ENCODE data around the gene RBBP7. TPM values are rescaled to one million over a fixed set of nuclear protein-coding genes. Genes with fewer than 3 reads are reported as not detected.

RBBP7 gene
- total and polyA plus RNA-seq, 2 of the 13 experiments (the other 11 are each of a cell fraction or from before 2014, with no cell fraction given): 89.5 to 145 TPM

GRCh38 chrX:16876696-16877095 lies 6.5 kb upstream of the RBBP7 start:
- Histone ChIP-seq H3K9ac (ENCODE audit: insufficient read depth, low read depth, low read length) (no peak overlapping the region), H3K9me3 (ENCODE audit: low read length) (no peaks in the 10 kb centered on the region), H4K20me1 (ENCODE audit: insufficient read depth, low read length) (no peaks in the 10 kb centered on the region), H2AFZ (ENCODE audit: low read length) (no peak overlapping the region), H3K36me3 (replicated peaks in 1 of 2; ENCODE audit: control insufficient read depth in 1 of 2, insufficient read depth in 2 of 2, low read length in 2 of 2) (no peaks in the 10 kb centered on the region), H3K27ac (ENCODE audit: extremely low read length, insufficient read depth, low read length) (no peak overlapping the region), H3K4me1 (ENCODE audit: insufficient read depth, low read length) (peaks cover 5% of the 10 kb centered on the region; the same call in 1 of the 2 replicates), H3K4me3 (replicated peaks in 1 of 3; ENCODE audit: insufficient read depth in 1 of 3, low read depth in 2 of 3, low read length in 3 of 3) (no peak overlapping the region), H3K79me2 (ENCODE audit: insufficient read depth, low read length) (no peaks in the 10 kb centered on the region), H3K4me2 (ENCODE audit: low read depth, low read length) (no peak overlapping the region), H3K27me3 (ENCODE audit: control insufficient read depth in 1 of 2, insufficient read depth in 2 of 2, low read length in 2 of 2) (no peaks in the 10 kb centered on the region)
- FAIRE-seq (no peak), ATAC-seq (no peak), DNase-seq (ENCODE audit: low spot score) (no peak)
- POLR2A ChIA-PET: no interaction called here
- BruUV-seq (replicated peaks): no TSS peak
- WGBS (ENCODE audit: low lambda C conversion rate): 0% methylated on average over 1 of the region's 1 CpG
- intact Hi-C loops (cut with micrococcal nuclease; ENCODE audit: unreplicated experiment): no loop called here
- CTCF ChIA-PET (ENCODE audit: low intra/inter-chr PET ratio, low total read pairs): no interaction called here
- in situ Hi-C loops (cut with HindIII; ENCODE audit: extremely low pct_ligation_motif_present, low pct_unique_long_range_greater_than_20kb): no loop called here
- no peak for TF ChIP-seq ZNF550 (CRISPR knock-in tag; IDR thresholded peaks at IDR 0.05; ENCODE audit: borderline replicate concordance)

GRCh38 chrX:16874458-16875095 lies 4.4 kb upstream of the RBBP7 start:
- H3K27me3 ChIP-seq (ENCODE audit: control insufficient read depth in 1 of 2, insufficient read depth in 2 of 2, low read length in 2 of 2): no peaks in the 10 kb centered on the region; a peak in 1 of 5 replicates
- intact Hi-C loops (cut with micrococcal nuclease; ENCODE audit: unreplicated experiment) (loop anchor here (5.0 kb wide), 1 partner anchor 47 kb away; no protein-coding TSS in a partner anchor), in situ Hi-C loops (cut with HindIII; ENCODE audit: extremely low pct_ligation_motif_present, low pct_unique_long_range_greater_than_20kb) (no loop called here)
- 42% methylated on average over 5 of the region's 5 CpGs for WGBS (ENCODE audit: low lambda C conversion rate)
- no peak for FAIRE-seq
- CTCF ChIA-PET (ENCODE audit: low intra/inter-chr PET ratio, low total read pairs): no interaction called here
- H3K36me3 ChIP-seq (replicated peaks in 1 of 2; ENCODE audit: control insufficient read depth in 1 of 2, insufficient read depth in 2 of 2, low read length in 2 of 2): no peaks in the 10 kb centered on the region
- no peaks in the 10 kb centered on the region for H4K20me1 ChIP-seq (ENCODE audit: insufficient read depth, low read length)
- BruUV-seq (replicated peaks): no TSS peak
- no peak overlapping the region for H3K9ac ChIP-seq (ENCODE audit: insufficient read depth, low read depth, low read length)
- no peak overlapping the region for H3K27ac ChIP-seq (ENCODE audit: extremely low read length, insufficient read depth, low read length)
- no peak for DNase-seq (ENCODE audit: low spot score)
- H2AFZ ChIP-seq (ENCODE audit: low read length): no peak overlapping the region
- H3K9me3 ChIP-seq (ENCODE audit: low read length): no peaks in the 10 kb centered on the region
- H3K79me2 ChIP-seq (ENCODE audit: insufficient read depth, low read length): no peaks in the 10 kb centered on the region
- no peak overlapping the region for H3K4me3 ChIP-seq (replicated peaks in 1 of 3; ENCODE audit: insufficient read depth in 1 of 3, low read depth in 2 of 3, low read length in 3 of 3)
- POLR2A ChIA-PET: no interaction called here
- TF ChIP-seq MIXL1 (CRISPR knock-in tag; IDR thresholded peaks at IDR 0.05): no peak
- TF ChIP-seq MYC (CRISPR knock-in tag; IDR thresholded peaks at IDR 0.05; ENCODE audit: borderline replicate concordance): no peak
- TF ChIP-seq ZNF331 (CRISPR knock-in tag; IDR thresholded peaks at IDR 0.05): no peak
- TF ChIP-seq ZFAT (CRISPR knock-in tag; conservative IDR thresholded peaks at IDR 0.05): no peak
- TF ChIP-seq, protein P1, sequence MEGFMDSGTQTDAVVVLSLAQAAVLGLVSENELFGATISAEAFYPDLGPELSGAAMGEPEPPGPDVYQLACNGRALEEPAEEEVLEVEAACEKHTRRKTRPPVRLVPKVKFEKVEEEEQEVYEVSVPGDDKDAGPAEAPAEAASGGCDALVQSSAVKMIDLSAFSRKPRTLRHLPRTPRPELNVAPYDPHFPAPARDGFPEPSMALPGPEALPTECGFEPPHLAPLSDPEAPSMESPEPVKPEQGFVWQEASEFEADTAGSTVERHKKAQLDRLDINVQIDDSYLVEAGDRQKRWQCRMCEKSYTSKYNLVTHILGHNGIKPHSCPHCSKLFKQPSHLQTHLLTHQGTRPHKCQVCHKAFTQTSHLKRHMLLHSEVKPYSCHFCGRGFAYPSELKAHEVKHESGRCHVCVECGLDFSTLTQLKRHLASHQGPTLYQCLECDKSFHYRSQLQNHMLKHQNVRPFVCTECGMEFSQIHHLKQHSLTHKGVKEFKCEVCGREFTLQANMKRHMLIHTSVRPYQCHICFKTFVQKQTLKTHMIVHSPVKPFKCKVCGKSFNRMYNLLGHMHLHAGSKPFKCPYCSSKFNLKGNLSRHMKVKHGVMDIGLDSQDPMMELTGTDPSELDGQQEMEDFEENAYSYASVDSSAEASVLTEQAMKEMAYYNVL (CRISPR knock-in tag; IDR thresholded peaks at IDR 0.05; ENCODE audit: borderline replicate concordance): no peak
- TF ChIP-seq HOXA9 (CRISPR knock-in tag; IDR thresholded peaks at IDR 0.05; ENCODE audit: borderline replicate concordance): no peak
- TF ChIP-seq SRY (CRISPR knock-in tag; IDR thresholded peaks at IDR 0.05): no peak
- TF ChIP-seq RBM39 (IDR thresholded peaks at IDR 0.05; ENCODE audit: low read depth, low read length, poor library complexity, severe bottlenecking): no peak
- TF ChIP-seq U2AF2 (IDR thresholded peaks at IDR 0.05; ENCODE audit: low read depth, low read length): no peak
- no peak for TF ChIP-seq ZNF879 (CRISPR knock-in tag; IDR thresholded peaks at IDR 0.05)
- TF ChIP-seq EP300 (IDR thresholded peaks at IDR 0.05; ENCODE audit: low read depth in 2 of 2, low read length in 2 of 2): no peak
- no peak for TF ChIP-seq EP300 (CRISPR knock-in tag; IDR thresholded peaks at IDR 0.05; ENCODE audit: borderline replicate concordance)
- no peak for TF ChIP-seq NAIF1 (CRISPR knock-in tag; IDR thresholded peaks at IDR 0.05; ENCODE audit: borderline replicate concordance)
- no peak for TF ChIP-seq ZFP36L2 (CRISPR knock-in tag; IDR thresholded peaks at IDR 0.05)
- peaks cover 8% of the 10 kb centered on the region; the same call in 1 of the 2 replicates for H3K4me1 ChIP-seq (ENCODE audit: insufficient read depth, low read length)
- no peak overlapping the region for H3K4me2 ChIP-seq (ENCODE audit: low read depth, low read length)
- no peak for ATAC-seq

Data from HepG2 (cell line).